Measurements from ENCODE around the gene BLM. TPM values are rescaled to one million over a fixed set of nuclear protein-coding genes. Genes with fewer than 3 reads are reported as not detected.

The BLM gene
- total and polyA plus RNA-seq, 12 donors: 3.5 to 35.0 (median 7.9) TPM

DNA sequence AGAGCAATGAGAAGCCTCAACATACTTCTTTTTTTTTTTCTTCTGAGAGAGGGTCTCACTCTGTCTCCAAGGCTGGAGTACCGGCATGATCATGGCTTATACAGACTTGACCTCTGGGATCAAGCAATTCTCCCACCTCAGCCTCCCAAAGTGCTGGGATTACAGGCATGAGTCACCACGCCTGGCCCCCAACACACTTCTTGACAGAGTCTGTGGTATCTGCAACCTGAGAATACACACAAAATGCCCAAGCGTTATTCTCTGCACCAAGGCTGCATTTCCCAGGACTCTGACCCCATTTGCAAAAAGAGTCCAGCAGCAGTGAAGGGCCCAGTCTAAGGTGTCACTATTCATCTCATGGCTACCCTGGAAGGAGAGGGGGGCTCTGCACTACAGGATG lies 42.7 kb upstream of the BLM start:
- Histone ChIP-seq H3K4me1 (no peaks in the 10 kb centered on the region), H3K9me3 (no peaks in the 10 kb centered on the region), H3K27ac (no peak overlapping the region), H3K4me3 (no peak overlapping the region), H3K27me3 (no peaks in the 10 kb centered on the region), H3K36me3 (no peaks in the 10 kb centered on the region)
- ATAC-seq (no peak), DNase-seq (no peak)
- TF ChIP-seq CTCF (IDR thresholded peaks at IDR 0.05): no peak
- 81 to 87% methylated on average over 3 of the region's 3 CpGs for WGBS, 2 donors
- intact Hi-C loops (cut with DNase I): no loop called here

- intact Hi-C loops (cut with DNase I): no loop called here
- no peak overlapping the region for H3K4me3 ChIP-seq
- no peaks in the 10 kb centered on the region for H3K9me3 ChIP-seq
- no peak overlapping the region for H3K27ac ChIP-seq
- H3K27me3 ChIP-seq: no peaks in the 10 kb centered on the region
- DNase-seq (no peak), ATAC-seq (no peak)
- H3K4me1 ChIP-seq: peaks cover 0 to 8% (median 0%) of the 10 kb centered on the region in 9 donors
- WGBS, 2 donors: 79 to 85% methylated on average over 5 of the region's 5 CpGs
- TF ChIP-seq CTCF (IDR thresholded peaks at IDR 0.05): no peak
- H3K36me3 ChIP-seq: no peaks in the 10 kb centered on the region
These were observed 41.7 kb upstream of the BLM start for GRCh38 chr15:90675464-90675863.

- DNase-seq (no peak), ATAC-seq (no peak)
- no peak for TF ChIP-seq CTCF (IDR thresholded peaks at IDR 0.05)
- intact Hi-C loops (cut with DNase I): no loop called here
- Histone ChIP-seq H3K4me1 (peaks cover 0 to 21% (median 0%) of the 10 kb centered on the region in 9 donors), H3K9me3 (no peaks in the 10 kb centered on the region), H3K36me3 (no peaks in the 10 kb centered on the region), H3K4me3 (no peak overlapping the region), H3K27ac (no peak overlapping the region), H3K27me3 (no peaks in the 10 kb centered on the region)
- 86 to 88% methylated on average over 11 to 12 of the region's 12 CpGs for WGBS, 2 donors
These were observed 39.0 kb upstream of the BLM start for GRCh38 chr15:90677807-90678790.

DNA sequence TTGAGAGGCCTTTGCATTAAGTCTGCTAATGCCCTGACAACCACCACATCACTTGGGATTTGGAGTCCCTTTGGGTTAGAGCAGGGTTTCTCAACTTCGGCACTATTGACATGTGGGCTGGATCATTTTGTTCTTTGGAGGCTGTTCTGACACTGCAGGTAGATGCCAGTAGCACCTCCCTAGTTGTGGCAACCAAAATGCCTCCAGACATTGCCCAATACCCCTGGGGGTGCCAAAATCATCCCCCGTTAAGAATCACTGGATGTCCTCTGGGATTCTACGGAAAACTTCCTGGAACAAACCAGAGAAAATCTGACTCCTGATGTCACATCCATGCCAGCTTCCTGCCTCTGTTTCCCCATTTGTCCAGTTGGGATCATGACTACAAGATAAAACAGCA lies 37.2 kb upstream of the BLM start:
- Histone ChIP-seq H3K36me3 (no peaks in the 10 kb centered on the region), H3K4me1 (peaks cover 0 to 21% (median 0%) of the 10 kb centered on the region in 9 donors), H3K9me3 (no peaks in the 10 kb centered on the region), H3K27me3 (no peaks in the 10 kb centered on the region), H3K27ac (peak overlapping the region in 3 of 10 donors; percentile 2 to 72 (median 49)), H3K4me3 (no peak overlapping the region)
- ATAC-seq (no peak), DNase-seq (no peak)
- TF ChIP-seq CTCF (IDR thresholded peaks at IDR 0.05): no peak
- 81 to 90% methylated on average over 3 of the region's 3 CpGs for WGBS, 2 donors
- intact Hi-C loops (cut with DNase I): no loop called here

Data from heart right ventricle (tissue), 16 donors.